Pancreas (tissue), 10 donors: Measurements from ENCODE around the gene RAB8B. TPM values are rescaled to one million over a fixed set of nuclear protein-coding genes. Genes with fewer than 3 reads are reported as not detected.

Source experiments
- ATAC-seq, 4 donors: fragments of 200-7000 bp; cut with Tn5 transposase; one replicate each; pipeline versions ENCODE4 v1.8.0 to v1.9.1; 2020; ENCODE audit warnings: mild to moderate bottlenecking in 4 of 4, moderate library complexity in 4 of 4
- DNase-seq, 6 donors: peaks; one replicate each; pipeline ENCODE4 v3.0.0-alpha.2; 2020
- FAIRE-seq: peaks from 2 replicates; lab custom pipeline; 2012; peaks lifted over from hg19 to GRCh38; lab: Jason Lieb, UNC
- H3K27ac ChIP-seq, 4 donors: fragments of 200-600 bp; sonication (generic); 1 replicate in 3 of 4; 2 replicates in 1 of 4; pipeline versions ENCODE4 v1.5.0 to v1.8.0; 2020
- H3K27me3 ChIP-seq, 4 donors: fragments of 200-600 bp; one replicate each; pipeline ENCODE4 v1.8.0; 2021
- H3K36me3 ChIP-seq, 3 donors: fragments of 200-600 bp; sonication (generic) in 1 of 3; one replicate each; pipeline versions ENCODE4 v1.5.0 to v1.8.0; 2020 to 2021
- H3K4me1 ChIP-seq, 3 donors: fragments of 200-600 bp; one replicate each; pipeline ENCODE4 v1.8.0; 2021
- H3K4me3 ChIP-seq, 4 donors: fragments of 200-600 bp; sonication (generic) in 2 of 4; one replicate each; pipeline versions ENCODE4 v1.5.0 to v1.8.0; 2020 to 2021
- H3K9me3 ChIP-seq, 4 donors: fragments of 200-600 bp; one replicate each; pipeline ENCODE4 v1.8.0; 2021
- CTCF ChIP-seq, 4 donors: fragments of 200-600 bp; sonication (generic) in 3 of 4; IDR thresholded peaks; one replicate each; pipeline versions ENCODE4 v1.5.0 to v1.8.0; 2021; ENCODE audit warnings: antibody characterized with exemption in 4 of 4
- WGBS, 2 donors: extraction: QIAGEN DNeasy Blood & Tissue Kit; methylation state at CpG; one replicate each; pipeline ENCODE4 v1.1.7; 2013; 5-methylcytosine and 5-hydroxymethylcytosine counted together
- intact Hi-C, 3 donors: fragments of 100-400 bp; cut with DNase I; formaldehyde crosslinking; loops; one replicate each; pipeline versions ENCODE4 v1.11.1 to v1.14.2; 2022
- polyA plus RNA-seq, 2 donors: library from polyadenylated mRNA; stranded (reverse); fragments of 200-250 nt; gene quantifications; one replicate each; pipeline ENCODE4 v1.2.3, GENCODE V29; 2013
- total RNA-seq, 6 donors: library from RNA; stranded (reverse); fragmentation: NEBNext Ultra II Directional in 4 of 6; extraction: Animal tissue kit (Norgen Biotek cat#: 25700) in 4 of 6; gene quantifications; one replicate each; pipeline versions ENCODE4 v1.2.1 to v1.2.4, GENCODE V29; 2021 to 2023
- donor health status: healthy with polysubstance abuse.
- donor health status: DM: no; HTN: no; CAD: no; lungs with moderate emphysema.
- donor health status: DM: no; HTN: no; CAD: no.
- donor health status: control.
- donor health status: control.
- donor health status: Bipolar disorder and iron deficiency.
- donor health status: DM: yes; HTN: yes; CAD: no.
- donor health status: DM: no; HTN: no; CAD: no.
- donor health status: DM: no; HTN: no; CAD: no.
- donor health status: DM: yes; HTN: yes; CAD: no.

RAB8B gene
- total and polyA plus RNA-seq, 8 donors, result 2.0 to 19.2 (median 5.3) TPM

- H3K9me3 ChIP-seq, result no peaks in the 10 kb centered on the region
Observed at GRCh38 chr15:63223463-63223862, 34.1 kb downstream of the RAB8B start.

GRCh38 chr15:63225381-63225780, 36.0 kb downstream of the RAB8B start:
- intact Hi-C loops, result no loop called here
- H3K4me3 ChIP-seq, result no peak overlapping the region
- no peak for FAIRE-seq
- peaks cover 0 to 5% (median 0%) of the 10 kb centered on the region in 3 donors for H3K4me1 ChIP-seq
- no peaks in the 10 kb centered on the region for H3K9me3 ChIP-seq
- TF ChIP-seq CTCF (IDR thresholded peaks at IDR 0.05), result no peak
- 94 to 95% methylated on average over 3 of the region's 3 CpGs for WGBS, 2 donors
- no peak for DNase-seq
- no peaks in the 10 kb centered on the region for H3K36me3 ChIP-seq
- no peak for ATAC-seq
- no peaks in the 10 kb centered on the region for H3K27me3 ChIP-seq
- H3K27ac ChIP-seq, result no peak overlapping the region

More at GRCh38 chr15:63223463-63223862, 34.1 kb downstream of the RAB8B start:
- Histone ChIP-seq H3K36me3 (no peaks in the 10 kb centered on the region), H3K4me3 (no peak overlapping the region), H3K27ac (no peak overlapping the region), H3K4me1 (peaks cover 0 to 9% (median 0%) of the 10 kb centered on the region in 3 donors), H3K27me3 (no peaks in the 10 kb centered on the region)
- ATAC-seq (no peak), FAIRE-seq (no peak), DNase-seq (no peak)
- 72 to 75% methylated on average over 6 of the region's 6 CpGs for WGBS, 2 donors
- intact Hi-C loops, result no loop called here
- TF ChIP-seq CTCF (IDR thresholded peaks at IDR 0.05), result no peak

- Histone ChIP-seq H3K4me3 (no peak overlapping the region), H3K36me3 (no peaks in the 10 kb centered on the region), H3K4me1 (peaks cover 0 to 3% (median 0%) of the 10 kb centered on the region in 3 donors), H3K27me3 (no peaks in the 10 kb centered on the region), H3K9me3 (no peaks in the 10 kb centered on the region), H3K27ac (no peak overlapping the region)
- intact Hi-C loops, result no loop called here
- 86 to 87% methylated on average over 6 of the region's 6 CpGs for WGBS, 2 donors
- FAIRE-seq, result no peak
- ATAC-seq, result no peak
- no peak for DNase-seq
- no peak for TF ChIP-seq CTCF (IDR thresholded peaks at IDR 0.05)
Observed at GRCh38 chr15:63226155-63226883, 36.9 kb downstream of the RAB8B start.

DNA sequence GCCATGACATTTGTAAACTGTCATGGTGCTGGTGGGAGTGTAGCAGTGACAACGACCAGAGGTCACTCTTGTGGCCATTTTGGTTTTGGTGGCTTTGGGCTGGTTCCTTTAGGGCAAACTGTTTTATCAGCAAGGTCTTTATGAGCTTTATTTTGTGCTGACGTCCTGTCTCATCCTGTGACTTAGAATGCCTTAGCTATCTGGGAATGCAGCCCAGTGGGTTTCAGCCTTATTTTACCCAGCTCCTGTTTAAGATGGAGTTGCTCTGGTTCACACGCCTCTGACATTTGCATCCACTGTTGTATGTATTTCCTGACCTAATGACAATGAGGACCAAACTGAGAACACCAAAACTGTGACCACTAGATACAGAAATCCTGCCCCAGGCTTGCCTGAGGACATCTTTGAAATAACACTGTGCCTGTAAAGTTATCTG, 37.6 kb downstream of the RAB8B start:
- FAIRE-seq, result no peak
- H3K27ac ChIP-seq, result no peak overlapping the region
- no peak for TF ChIP-seq CTCF (IDR thresholded peaks at IDR 0.05)

GRCh38 chr15:63227689-63228088, 38.3 kb downstream of the RAB8B start:
- ATAC-seq (no peak), FAIRE-seq (no peak), DNase-seq (no peak)
- Histone ChIP-seq H3K4me3 (no peak overlapping the region), H3K36me3 (no peaks in the 10 kb centered on the region), H3K27ac (no peak overlapping the region), H3K27me3 (no peaks in the 10 kb centered on the region), H3K4me1 (peaks cover 0 to 3% (median 0%) of the 10 kb centered on the region in 3 donors), H3K9me3 (no peaks in the 10 kb centered on the region)
- TF ChIP-seq CTCF (IDR thresholded peaks at IDR 0.05), result no peak
- WGBS, 2 donors, result 96 to 100% methylated on average over 2 of the region's 2 CpGs
- intact Hi-C loops, result no loop called here

More for the DNA sequence above, 37.6 kb downstream of the RAB8B start:
- Histone ChIP-seq H3K27me3 (no peaks in the 10 kb centered on the region), H3K9me3 (no peaks in the 10 kb centered on the region), H3K4me3 (no peak overlapping the region), H3K4me1 (peaks cover 0 to 3% (median 0%) of the 10 kb centered on the region in 3 donors), H3K36me3 (no peaks in the 10 kb centered on the region)
- 88 to 89% methylated on average over 3 of the region's 3 CpGs for WGBS, 2 donors
- intact Hi-C loops, result no loop called here
- ATAC-seq (no peak), DNase-seq (no peak)
